HepG2 (cell line): ENCODE results near the gene CYP4B1. TPM values are rescaled to one million over a fixed set of nuclear protein-coding genes. Genes with fewer than 3 reads are reported as not detected.
"Not testable (repeated sequence)": the region's sequence is repeated elsewhere in the genome, so short reads cannot be mapped to it uniquely, and the experiment has no call there.

Experiments used
- ATAC-seq: fragments of 200-7000 bp; cut with Tn5 transposase; 3 replicates; pipeline ENCODE4 v1.9.1; 2020; ENCODE audit warnings: mild to moderate bottlenecking, moderate library complexity
- BruUV-seq: library from RNA; stranded (reverse); fragments of 400-500 nt; replicated peaks from 2 replicates; lab custom pipeline; 2021; lab: Mats Ljungman, UMichigan
- CTCF ChIA-PET: fragments of 300-600 bp; formaldehyde crosslinking; extraction: SDS; loops from one replicate; lab custom pipeline; 2021; ENCODE audit warnings: low total read pairs, inconsistent platforms, low intra/inter-chr PET ratio; lab: Yijun Ruan, JAX
- POLR2A ChIA-PET: fragments of 350-600 bp; sonication (Branson Sonifier 250); formaldehyde crosslinking; loops from one replicate; lab custom pipeline; 2020; ENCODE audit warnings: antibody characterized with exemption, inconsistent platforms; lab: Yijun Ruan, JAX
- DNase-seq: peaks from one replicate; pipeline ENCODE4 v3.0.0-alpha.2; 2015; ENCODE audit warnings: low spot score
- FAIRE-seq: peaks from 3 replicates; lab custom pipeline; 2011; peaks lifted over from hg19 to GRCh38; lab: Jason Lieb, UNC
- H2AFZ ChIP-seq: one replicate; pipeline ENCODE4 v1.6.1; 2011; ENCODE audit warnings: low read length, inconsistent platforms
- H3K27ac ChIP-seq: fragments of 300-600 bp; 3 replicates; pipeline ENCODE4 v1.8.0; 2011; ENCODE audit warnings: mixed run types, mild to moderate bottlenecking, mixed read lengths, low read length, inconsistent platforms; ENCODE audit not compliant: insufficient read depth; ENCODE audit errors: extremely low read length
- H3K27me3 ChIP-seq, 2 experiments: fragments of 200-600 bp in 1 of 2; 2 replicates in 1 of 2; 3 replicates in 1 of 2; pipeline versions ENCODE4 v1.6.0 to v1.8.0; 2011; ENCODE audit warnings: low read length in 2 of 2, mild to moderate bottlenecking in 2 of 2, moderate library complexity in 2 of 2, inconsistent platforms in 1 of 2; ENCODE audit not compliant: insufficient read depth in 2 of 2, control insufficient read depth in 1 of 2
- H3K36me3 ChIP-seq, 2 experiments: fragments of 200-600 bp in 1 of 2; replicated peaks in 1 of 2; 2 replicates in 1 of 2; 3 replicates in 1 of 2; pipeline versions ENCODE4 v1.5.1 to v1.8.0; 2011; ENCODE audit warnings: low read length in 2 of 2, inconsistent platforms in 1 of 2; ENCODE audit not compliant: insufficient read depth in 2 of 2, control insufficient read depth in 1 of 2
- H3K4me1 ChIP-seq: 2 replicates; pipeline ENCODE4 v1.5.1; 2012; ENCODE audit warnings: low read length, inconsistent platforms; ENCODE audit not compliant: insufficient read depth
- H3K4me2 ChIP-seq: 2 replicates; pipeline ENCODE4 v1.6.0; 2011; ENCODE audit warnings: low read depth, low read length, inconsistent platforms
- H3K4me3 ChIP-seq, 3 experiments: fragments of 200-600 bp in 1 of 3; sonication (generic), shearing (Covaris generic) in 1 of 3; replicated peaks in 1 of 3; 2 replicates each; pipeline ENCODE4 v1.5.1; 2011 to 2016; ENCODE audit warnings: low read length in 3 of 3, inconsistent platforms in 2 of 3, low read depth in 2 of 3, mild to moderate bottlenecking in 2 of 3, control low read depth in 1 of 3, mixed read lengths in 1 of 3; ENCODE audit not compliant: insufficient read depth in 1 of 3
- H3K79me2 ChIP-seq: one replicate; pipeline ENCODE4 v1.6.1; 2011; ENCODE audit warnings: low read length, inconsistent platforms; ENCODE audit not compliant: insufficient read depth
- H3K9ac ChIP-seq: 2 replicates; pipeline ENCODE4 v1.6.0; 2011; ENCODE audit warnings: mild to moderate bottlenecking, low read depth, low read length, inconsistent platforms; ENCODE audit not compliant: insufficient read depth
- H3K9me3 ChIP-seq: 2 replicates; pipeline ENCODE4 v1.5.1; 2012; ENCODE audit warnings: mild to moderate bottlenecking, low read length
- H4K20me1 ChIP-seq: 2 replicates; pipeline ENCODE4 v1.6.0; 2011; ENCODE audit warnings: inconsistent platforms, mild to moderate bottlenecking, low read length, moderate library complexity; ENCODE audit not compliant: insufficient read depth
- SRF ChIP-seq: IDR thresholded peaks from 2 replicates; pipeline ENCODE4 v1.6.1; 2011; ENCODE audit warnings: mild to moderate bottlenecking, low read depth, low read length, moderate library complexity
- ZNF607 ChIP-seq: sonication (generic); formaldehyde crosslinking; IDR thresholded peaks from 2 replicates; pipeline ENCODE4 v1.5.1; 2020; ENCODE audit warnings: missing genetic modification reagents, mild to moderate bottlenecking, borderline replicate concordance
- WGBS: methylation state at CpG from one replicate; pipeline ENCODE4 v1.1.6; 2017; ENCODE audit warnings: low lambda C conversion rate; 5-methylcytosine and 5-hydroxymethylcytosine counted together
- in situ Hi-C: cut with HindIII; loops from 2 replicates; pipeline ENCODE4 v1.10.0; 2017; ENCODE audit warnings: low pct_unique_long_range_greater_than_20kb; ENCODE audit not compliant: extremely low pct_ligation_motif_present
- intact Hi-C: fragments of 100-400 bp; cut with micrococcal nuclease; formaldehyde crosslinking; loops from one replicate; pipeline ENCODE4 v1.10.0; 2022; ENCODE audit not compliant: unreplicated experiment
- polyA plus RNA-seq, 8 experiments: library from polyadenylated mRNA; depleted of rRNA in 3 of 8; stranded (reverse) in 7 of 8; unstranded in 1 of 8; fragments of >200 nt; fragmentation: Illumina TruSeq in 4 of 8; extraction: Trizol in 4 of 8; gene quantifications; 2 replicates each; pipeline versions ENCODE4 v1.2.1 to v1.2.3, GENCODE V29; 2011 to 2016; ENCODE audit warnings: low read depth in 4 of 8, missing spikeins in 1 of 8, mixed read lengths in 1 of 8; ENCODE audit not compliant: insufficient read depth in 1 of 8
- total RNA-seq, 5 experiments: library from RNA; depleted of rRNA; stranded (reverse); fragments of >200 nt; fragmentation: Illumina TruSeq; extraction: Trizol; gene quantifications; 2 replicates each; pipeline ENCODE4 v1.2.3, GENCODE V29; 2016; ENCODE audit warnings: low read depth in 1 of 5
- TF ChIP-seq, protein P1 (sequence below): sonication (generic); formaldehyde crosslinking; IDR thresholded peaks from 2 replicates; pipeline ENCODE4 v1.8.0; 2022; ENCODE audit warnings: mild to moderate bottlenecking, missing genetic modification reagents, moderate library complexity
- TF ChIP-seq, protein P2 (sequence below): sonication (generic); formaldehyde crosslinking; IDR thresholded peaks from 2 replicates; pipeline ENCODE4 v1.8.0; 2022; ENCODE audit warnings: mild to moderate bottlenecking, missing genetic modification reagents, moderate library complexity

Gene CYP4B1
- total and polyA plus RNA-seq, 2 of the 13 experiments (the other 11 are each of a cell fraction or from before 2014, with no cell fraction given), result 0.03 TPM; not detected in 1

DNA sequence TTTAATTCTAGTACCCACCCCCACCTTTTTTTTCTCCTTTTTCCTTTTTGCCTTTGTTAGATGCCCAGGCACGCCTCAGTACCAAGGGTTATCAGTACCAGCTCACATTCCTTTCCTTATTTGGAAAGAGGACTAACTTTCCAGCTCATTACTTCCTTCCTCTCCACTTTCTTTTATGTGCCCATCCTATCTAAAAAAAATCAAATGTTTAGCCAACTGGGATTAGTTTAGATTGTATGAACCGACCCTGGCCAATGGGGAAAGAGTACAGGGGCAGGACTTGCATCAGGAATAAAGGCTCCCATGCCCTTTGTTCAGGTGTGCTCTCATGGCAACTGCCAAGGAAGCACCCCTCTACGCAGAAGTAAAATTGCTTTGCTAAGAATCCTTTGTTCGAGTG, 44.1 kb upstream of the CYP4B1 start:
- H3K9me3 ChIP-seq, DNase-seq, H3K79me2 ChIP-seq, FAIRE-seq, POLR2A ChIA-PET, in situ Hi-C loops, H4K20me1 ChIP-seq, H3K36me3 ChIP-seq, ATAC-seq, H3K27ac ChIP-seq, H3K9ac ChIP-seq, H3K27me3 ChIP-seq, intact Hi-C loops, H3K4me1 ChIP-seq, H2AFZ ChIP-seq, CTCF ChIA-PET, H3K4me3 ChIP-seq, BruUV-seq, H3K4me2 ChIP-seq: not testable (repeated sequence)
- WGBS, result 42% methylated on average over 4 of the region's 4 CpGs
- 0 out of 2 replicates have a peak, but pooled peaks have one; percentile 27 for TF ChIP-seq SRF

DNA sequence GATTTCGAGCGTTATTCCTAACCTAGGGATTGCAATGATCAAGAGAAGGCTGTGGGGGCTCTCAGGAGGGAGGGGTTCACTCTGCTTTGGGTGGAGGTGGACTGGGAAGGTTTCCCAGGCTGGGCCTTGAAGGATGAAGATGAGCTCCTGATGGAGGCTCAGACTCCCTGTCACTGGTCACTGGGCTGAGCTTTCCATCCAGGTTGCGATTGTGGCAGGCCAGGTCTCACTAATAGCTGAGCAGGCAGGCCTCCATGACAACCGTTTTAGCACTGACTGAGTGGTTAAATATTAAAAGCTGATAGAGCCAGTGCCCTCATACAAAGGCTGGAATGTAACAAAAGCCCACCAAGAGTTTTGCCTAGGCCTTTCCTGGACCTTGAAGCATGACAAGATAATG, 43.7 kb upstream of the CYP4B1 start:
- no TSS peak for BruUV-seq
- ATAC-seq (no peak), DNase-seq (no peak), FAIRE-seq (no peak)
- Histone ChIP-seq H3K9ac (no peak overlapping the region), H3K79me2 (no peaks in the 10 kb centered on the region), H3K36me3 (no peaks in the 10 kb centered on the region), H2AFZ (no peak overlapping the region), H3K4me2 (no peak overlapping the region), H4K20me1 (no peaks in the 10 kb centered on the region), H3K4me1 (peaks cover 8% of the 10 kb centered on the region), H3K27me3 (no peaks in the 10 kb centered on the region), H3K9me3 (no peaks in the 10 kb centered on the region), H3K4me3 (no peak overlapping the region), H3K27ac (no peak overlapping the region)
- in situ Hi-C loops, result no loop called here
- 27% methylated on average over 3 of the region's 4 CpGs for WGBS
- POLR2A ChIA-PET, result no interaction called here
- CTCF ChIA-PET, result no interaction called here
- intact Hi-C loops, result no loop called here
- TF ChIP-seq, protein P1, sequence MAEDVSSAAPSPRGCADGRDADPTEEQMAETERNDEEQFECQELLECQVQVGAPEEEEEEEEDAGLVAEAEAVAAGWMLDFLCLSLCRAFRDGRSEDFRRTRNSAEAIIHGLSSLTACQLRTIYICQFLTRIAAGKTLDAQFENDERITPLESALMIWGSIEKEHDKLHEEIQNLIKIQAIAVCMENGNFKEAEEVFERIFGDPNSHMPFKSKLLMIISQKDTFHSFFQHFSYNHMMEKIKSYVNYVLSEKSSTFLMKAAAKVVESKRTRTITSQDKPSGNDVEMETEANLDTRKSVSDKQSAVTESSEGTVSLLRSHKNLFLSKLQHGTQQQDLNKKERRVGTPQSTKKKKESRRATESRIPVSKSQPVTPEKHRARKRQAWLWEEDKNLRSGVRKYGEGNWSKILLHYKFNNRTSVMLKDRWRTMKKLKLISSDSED (CRISPR knock-in tag), result no peak
- no peak for TF ChIP-seq ZNF607 (CRISPR knock-in tag)
- TF ChIP-seq, protein P2, sequence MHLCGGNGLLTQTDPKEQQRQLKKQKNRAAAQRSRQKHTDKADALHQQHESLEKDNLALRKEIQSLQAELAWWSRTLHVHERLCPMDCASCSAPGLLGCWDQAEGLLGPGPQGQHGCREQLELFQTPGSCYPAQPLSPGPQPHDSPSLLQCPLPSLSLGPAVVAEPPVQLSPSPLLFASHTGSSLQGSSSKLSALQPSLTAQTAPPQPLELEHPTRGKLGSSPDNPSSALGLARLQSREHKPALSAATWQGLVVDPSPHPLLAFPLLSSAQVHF (CRISPR knock-in tag), result no peak
